ENCODE results near the gene MSTN.

DNA sequence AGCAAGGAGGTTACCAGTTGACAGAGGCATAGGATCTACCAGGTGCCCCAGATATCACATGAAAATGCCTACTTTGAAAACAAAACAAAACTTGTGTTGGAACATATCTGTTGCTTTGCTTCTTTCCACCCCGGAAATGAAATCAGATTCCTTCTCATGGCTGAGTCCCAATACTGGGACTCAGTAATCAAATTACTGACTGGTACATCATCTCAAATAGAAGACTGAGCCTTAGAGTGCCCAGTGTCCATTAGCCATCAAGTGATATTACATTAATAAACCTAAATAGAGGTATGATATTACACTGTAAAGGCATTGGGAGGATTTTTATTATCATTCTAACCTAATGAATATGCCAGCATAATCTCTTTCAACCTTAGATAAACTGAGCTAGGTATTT is 48.6 kb upstream of the MSTN start:
- TF ChIP-seq, protein P1, sequence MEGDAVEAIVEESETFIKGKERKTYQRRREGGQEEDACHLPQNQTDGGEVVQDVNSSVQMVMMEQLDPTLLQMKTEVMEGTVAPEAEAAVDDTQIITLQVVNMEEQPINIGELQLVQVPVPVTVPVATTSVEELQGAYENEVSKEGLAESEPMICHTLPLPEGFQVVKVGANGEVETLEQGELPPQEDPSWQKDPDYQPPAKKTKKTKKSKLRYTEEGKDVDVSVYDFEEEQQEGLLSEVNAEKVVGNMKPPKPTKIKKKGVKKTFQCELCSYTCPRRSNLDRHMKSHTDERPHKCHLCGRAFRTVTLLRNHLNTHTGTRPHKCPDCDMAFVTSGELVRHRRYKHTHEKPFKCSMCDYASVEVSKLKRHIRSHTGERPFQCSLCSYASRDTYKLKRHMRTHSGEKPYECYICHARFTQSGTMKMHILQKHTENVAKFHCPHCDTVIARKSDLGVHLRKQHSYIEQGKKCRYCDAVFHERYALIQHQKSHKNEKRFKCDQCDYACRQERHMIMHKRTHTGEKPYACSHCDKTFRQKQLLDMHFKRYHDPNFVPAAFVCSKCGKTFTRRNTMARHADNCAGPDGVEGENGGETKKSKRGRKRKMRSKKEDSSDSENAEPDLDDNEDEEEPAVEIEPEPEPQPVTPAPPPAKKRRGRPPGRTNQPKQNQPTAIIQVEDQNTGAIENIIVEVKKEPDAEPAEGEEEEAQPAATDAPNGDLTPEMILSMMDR (conservative IDR thresholded peaks at IDR 0.05; ENCODE audit: low read depth, low read length): no peak
- no peak for TF ChIP-seq EZH2 (IDR thresholded peaks at IDR 0.05; ENCODE audit: borderline replicate concordance, low read depth, low read length, poor library complexity, severe bottlenecking)
